SHP77 treated with DMSO at 0.1 percent for 48 hours (cell line): Measurements from ENCODE around the gene CCDC85C.
"Not testable (repeated sequence)": the region's sequence is repeated elsewhere in the genome, so short reads cannot be mapped to it uniquely, and the experiment has no call there.

Source experiments
- DNase-seq: peaks from one replicate; lab custom pipeline; 2025; lab: John Stamatoyannopoulos, UW

CCDC85C gene

GRCh38 chr14:99603471-99604277, at the start of gene CCDC85C:
TSS of gene CCDC85C (minus strand) at chr14:99604207. CDS start at chr14:99603959, 248 bp downstream.
- DNase-seq = no peak

DNA sequence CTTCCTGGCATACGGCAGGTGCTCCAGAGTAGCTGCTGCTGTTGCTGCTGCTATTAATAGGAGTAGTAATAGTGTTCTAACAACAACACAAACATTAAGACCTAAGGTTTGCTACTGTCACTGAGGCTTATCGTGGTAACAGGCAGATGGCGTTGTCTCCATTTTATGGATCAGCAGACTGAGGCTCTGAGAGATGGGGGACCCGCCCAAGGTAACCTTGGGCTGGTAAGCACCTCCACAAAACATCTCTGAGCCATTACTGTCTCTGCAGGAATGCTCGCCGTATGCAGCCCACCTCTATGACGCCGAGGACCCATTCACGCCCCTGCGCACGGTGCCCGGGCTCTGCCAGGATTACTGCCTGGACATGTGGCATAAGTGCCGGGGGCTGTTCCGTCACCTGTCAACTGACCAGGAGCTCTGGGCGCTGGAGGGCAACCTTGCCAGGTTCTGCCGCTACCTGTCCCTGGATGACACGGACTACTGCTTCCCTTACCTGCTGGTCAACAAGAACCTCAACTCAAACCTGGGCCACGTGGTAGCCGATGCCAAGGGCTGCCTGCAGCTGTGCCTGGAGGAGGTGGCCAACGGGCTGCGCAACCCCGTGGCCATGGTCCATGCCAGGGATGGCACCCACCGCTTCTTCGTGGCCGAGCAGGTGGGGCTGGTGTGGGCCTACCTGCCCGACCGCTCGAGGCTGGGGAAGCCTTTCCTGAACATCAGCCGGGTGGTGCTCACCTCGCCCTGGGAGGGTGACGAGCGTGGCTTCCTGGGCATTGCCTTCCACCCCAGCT, 48.1 kb upstream of the CCDC85C start:
- no peak for DNase-seq

- no peak for DNase-seq
These were observed 46.2 kb upstream of the CCDC85C start for GRCh38 chr14:99650189-99650588.

DNA sequence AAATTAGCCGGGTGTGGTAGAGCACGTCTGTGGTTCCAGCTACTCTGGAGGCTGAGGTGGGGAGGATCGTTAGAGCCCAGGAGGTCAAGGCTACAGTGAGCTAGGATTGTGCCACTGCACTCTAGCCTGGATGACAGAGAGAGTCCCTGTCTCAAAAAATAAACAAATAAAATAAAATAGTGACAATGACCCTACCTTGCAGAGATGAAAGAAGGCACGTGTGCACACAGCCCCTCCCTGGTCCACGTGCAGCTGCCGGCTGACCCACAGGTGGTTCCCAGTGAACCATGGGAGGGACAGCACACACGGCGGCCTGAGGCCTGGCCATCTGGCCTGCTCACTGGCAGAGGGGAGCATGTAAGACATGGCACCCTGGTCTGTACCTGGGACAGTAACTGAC, 45.6 kb upstream of the CCDC85C start:
- DNase-seq = no peak

- no peak for DNase-seq
These were observed 45.2 kb upstream of the CCDC85C start for GRCh38 chr14:99649219-99649618.

DNA sequence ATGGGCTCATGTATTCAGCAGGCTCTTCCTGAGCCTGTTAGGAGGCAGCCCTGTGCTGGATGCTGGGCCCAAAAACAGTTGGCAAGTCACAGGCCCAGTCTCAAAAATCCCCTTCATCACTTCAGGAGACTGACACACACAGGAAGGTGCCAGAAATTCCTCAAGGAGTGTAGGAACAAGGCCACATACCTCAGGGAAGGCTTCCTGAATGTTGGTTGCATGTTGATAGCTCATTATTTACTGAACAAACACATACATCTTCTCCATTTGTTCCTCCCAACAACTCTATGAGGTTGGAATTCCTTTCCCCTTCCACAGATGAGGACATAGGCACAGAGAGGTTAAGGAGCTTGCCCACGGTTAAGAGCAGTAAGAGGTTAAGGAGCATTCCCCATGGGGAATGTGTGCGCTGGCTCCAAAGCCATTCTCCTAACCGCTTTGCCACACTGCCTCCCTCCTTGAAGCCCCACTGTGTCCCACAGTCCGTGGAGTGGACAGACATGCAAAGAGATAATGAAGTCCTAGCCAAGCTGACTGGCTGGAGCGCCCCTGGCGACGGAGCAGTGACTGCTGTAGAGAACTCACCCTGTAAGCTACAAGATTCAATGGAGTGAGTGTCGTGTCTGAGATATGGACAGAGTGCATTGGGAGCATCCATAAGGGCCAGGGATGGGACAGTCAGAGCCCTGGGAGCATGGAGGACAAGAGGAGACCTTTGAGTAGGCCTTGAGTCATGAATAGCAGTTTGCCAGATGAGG, 44.2 kb upstream of the CCDC85C start:
- DNase-seq = no peak

GRCh38 chr14:99647411-99647810, 43.4 kb upstream of the CCDC85C start:
- no peak for DNase-seq

GRCh38 chr14:99645545-99646505, 41.8 kb upstream of the CCDC85C start:
- DNase-seq = no peak

DNA sequence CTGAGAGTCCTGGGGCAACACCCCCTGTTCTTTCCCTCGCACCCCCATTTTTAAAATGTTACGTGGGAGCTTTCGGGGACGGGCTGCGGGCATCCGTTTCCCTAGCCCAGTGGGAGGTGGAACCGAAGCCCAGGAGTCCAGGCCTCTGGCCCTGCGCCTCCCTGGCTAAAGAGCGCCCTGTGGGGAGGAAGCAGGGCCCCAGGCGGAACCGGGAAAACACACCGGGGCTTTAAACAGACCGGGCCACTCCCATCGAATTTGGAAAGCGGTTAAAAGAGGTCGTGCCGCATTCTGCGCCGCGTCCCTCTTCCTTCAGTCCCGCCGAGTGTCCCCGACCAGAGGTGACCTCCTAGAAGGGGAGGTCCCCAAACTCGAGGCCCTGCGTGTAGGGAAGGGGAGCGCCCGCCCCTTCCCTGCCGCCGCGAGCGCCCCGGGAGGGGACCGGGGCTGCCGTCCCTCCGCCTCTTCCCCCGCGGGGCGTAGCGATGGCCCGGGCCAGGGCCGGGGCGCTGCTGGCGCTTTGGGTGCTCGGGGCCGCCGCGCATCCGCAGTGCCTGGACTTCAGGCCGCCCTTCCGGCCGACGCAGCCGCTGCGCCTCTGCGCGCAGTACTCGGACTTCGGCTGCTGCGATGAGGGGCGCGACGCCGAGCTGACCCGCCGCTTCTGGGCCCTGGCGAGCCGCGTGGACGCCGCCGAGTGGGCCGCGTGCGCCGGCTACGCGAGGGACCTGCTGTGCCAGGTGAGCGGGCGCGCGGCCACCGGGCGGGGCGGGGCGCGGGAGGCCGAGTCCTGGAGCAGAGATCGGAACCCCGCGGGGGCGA, 40.9 kb upstream of the CCDC85C start, which contains the start of gene HHIPL1:
Gene HHIPL1, plus strand, starts transcription at position 407 of the 822 bp plus-strand sequence. Its CDS starts 79 bp downstream, at position 486.
- no peak for DNase-seq

GRCh38 chr14:99644035-99644587, 40.1 kb upstream of the CCDC85C start:
- no peak for DNase-seq

DNA sequence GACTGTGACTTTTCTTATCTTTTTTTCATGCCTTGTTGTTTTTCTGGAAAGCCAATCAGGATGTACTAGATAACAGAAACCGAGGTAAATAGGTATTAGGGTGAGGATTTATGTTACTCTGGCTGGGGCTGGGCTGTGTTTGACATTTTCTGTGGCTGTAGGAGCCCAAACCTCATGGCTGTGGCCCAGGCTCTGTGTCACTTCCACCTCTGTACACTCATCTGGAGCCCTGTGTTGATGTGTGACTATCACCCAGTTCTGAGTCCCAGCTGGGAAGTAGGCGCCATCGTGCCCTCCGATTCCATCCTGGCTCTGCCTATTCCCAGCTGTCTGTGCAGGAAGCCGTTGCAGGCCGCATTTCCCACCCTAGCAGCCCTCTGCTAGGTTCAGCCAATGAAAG, 39.3 kb upstream of the CCDC85C start:
- no peak for DNase-seq

DNA sequence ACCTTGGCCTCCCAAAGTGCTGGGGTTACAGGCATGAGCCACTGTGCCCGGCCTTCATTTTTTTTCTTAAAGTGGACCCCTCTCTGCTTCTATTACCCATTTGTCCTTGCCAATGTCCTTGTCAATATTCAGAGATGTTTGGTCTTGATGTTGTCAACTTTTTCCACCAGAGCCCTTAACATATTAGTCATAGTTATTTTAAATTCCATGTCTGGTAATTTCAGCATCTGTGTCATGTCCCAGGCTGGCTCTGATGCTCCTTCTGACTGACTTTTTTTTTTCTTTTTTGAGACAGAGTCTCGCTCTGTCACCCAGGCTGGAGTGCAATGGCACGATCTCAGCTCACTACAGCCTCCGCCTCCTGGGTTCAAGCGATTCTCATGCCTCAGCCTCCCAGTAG, 38.8 kb upstream of the CCDC85C start:
- not testable (repeated sequence) for DNase-seq

DNA sequence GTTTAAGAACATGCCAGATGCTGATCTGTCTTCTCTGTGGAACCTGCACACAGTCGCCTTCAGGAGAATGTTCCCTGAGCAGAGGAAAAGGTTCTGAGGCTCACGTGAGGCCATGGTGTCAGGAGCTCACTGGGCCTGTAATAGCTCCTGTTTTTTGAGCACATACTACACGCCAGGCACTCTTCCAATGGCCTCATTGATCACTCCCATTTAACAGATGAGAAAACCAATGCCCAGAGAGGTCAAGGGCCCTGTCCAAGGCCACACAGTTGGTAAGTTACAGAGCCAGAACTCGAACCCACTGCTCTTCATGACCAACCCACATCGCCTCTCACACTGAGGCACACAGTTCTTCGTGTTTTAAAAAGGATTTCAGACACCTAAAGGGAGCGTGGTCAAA, 33.6 kb upstream of the CCDC85C start:
- no peak for DNase-seq

GRCh38 chr14:99636487-99636886, 32.5 kb upstream of the CCDC85C start:
- DNase-seq = no peak

DNA sequence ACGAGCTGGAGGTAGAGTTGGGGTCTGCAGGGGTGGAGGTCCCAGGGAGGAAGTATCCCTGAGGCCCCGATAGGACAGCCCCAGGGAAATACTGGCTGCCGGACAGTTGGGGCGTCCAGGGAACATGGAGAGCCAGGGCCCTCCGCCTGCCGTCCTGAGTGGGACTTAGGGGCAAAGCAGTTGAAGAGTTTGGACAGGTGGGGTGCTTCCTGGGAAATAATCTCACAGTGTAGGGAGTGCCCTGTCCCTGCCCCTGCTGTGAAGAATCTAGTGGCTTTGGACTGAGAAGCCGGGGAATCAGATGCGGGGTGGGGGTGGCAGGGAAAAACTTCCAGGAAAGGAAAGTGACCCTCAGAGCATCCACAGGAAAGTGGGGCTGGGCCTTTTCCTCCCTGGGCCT, 31.1 kb upstream of the CCDC85C start:
- no peak for DNase-seq

DNA sequence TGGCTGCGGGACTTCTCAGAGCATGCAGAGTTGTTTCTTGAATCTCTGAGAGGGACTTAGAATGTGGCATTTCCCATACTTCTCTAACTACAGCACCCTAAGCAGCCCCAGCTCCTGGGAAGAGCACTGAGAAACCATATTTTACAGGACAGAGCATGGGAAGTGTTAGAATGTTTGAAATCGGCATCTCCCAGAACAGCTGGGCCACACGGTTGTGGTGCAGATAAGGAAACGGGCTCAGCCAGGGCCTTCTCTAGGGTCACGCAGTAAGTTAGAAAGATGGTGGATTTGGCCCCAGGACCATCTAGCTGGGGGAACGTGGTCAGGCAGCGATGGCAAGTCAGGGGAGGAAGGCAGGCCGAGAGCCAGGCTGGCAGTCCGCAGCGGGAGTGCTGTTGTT, 30.4 kb upstream of the CCDC85C start:
- no peak for DNase-seq

DNA sequence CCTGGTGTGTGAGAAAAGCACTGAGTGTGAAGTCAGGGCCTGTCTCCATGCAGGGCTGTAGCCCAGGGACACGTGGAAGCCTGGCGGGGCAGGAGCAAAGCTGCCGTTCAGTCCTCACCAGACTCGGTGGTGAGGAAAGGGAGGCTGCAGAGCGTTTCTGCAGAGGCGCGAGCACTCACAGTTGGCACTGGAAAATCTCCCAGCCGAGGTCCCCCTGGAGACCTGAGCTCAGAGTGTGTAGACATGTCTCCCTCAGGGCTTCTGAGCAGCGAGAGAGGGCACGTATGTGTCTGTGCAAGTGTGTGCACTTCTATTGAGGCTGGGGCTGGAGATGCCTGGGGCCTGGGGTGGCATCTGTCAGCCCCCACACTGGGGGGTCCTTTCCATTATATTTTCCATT, 29.9 kb upstream of the CCDC85C start:
- DNase-seq = no peak

DNA sequence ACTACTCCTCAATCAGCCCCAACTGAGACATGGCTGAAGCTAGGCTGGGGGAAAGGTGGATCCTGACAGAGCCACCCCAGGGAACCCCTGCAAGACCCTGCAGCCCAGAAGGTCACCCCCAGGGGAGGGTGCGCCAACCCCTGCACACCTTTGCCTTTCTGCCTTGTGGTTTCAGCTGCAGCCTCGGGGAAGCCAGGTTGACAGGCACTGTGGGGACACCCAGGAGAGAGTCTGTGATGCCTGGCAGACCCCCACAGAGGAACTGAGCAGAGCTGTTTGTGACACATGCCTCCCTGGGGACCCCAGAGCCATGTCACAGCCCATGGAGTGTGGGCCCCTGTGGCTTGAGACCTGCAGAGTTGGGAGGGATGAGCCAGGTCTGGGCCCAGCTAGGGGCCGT, 29.1 kb upstream of the CCDC85C start:
- no peak for DNase-seq

DNA sequence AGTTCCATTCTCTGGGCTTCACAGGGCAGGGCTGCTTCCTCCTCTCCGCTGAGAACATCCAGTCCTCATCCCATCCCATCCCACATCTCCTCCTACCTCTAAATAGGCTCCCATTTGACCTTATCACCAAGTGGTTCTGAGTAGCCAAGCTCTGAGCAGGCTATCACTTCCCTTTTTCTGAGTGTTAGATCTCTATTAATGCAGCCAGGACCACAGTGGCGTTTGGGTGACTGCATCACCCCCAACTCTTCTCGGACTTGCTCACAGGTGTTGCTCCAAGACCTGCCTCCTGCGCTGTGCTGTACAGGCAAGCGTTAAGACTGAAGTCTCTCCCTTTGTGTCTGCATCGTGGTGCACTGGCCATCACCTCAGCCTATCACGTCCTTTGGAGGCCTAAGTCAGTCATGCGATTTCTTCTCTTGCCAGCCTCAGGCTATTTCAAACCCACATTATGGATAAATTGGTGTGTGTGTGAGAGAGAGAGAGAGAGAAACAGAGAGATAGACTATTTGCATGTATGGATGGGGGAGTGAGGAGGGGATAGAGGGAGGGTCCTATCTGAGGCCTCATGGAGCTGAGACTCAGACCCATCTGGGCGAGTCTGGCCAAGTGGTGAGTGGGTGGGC, 28.5 kb upstream of the CCDC85C start:
- DNase-seq = no peak

- no peak for DNase-seq
These were observed 26.2 kb upstream of the CCDC85C start for GRCh38 chr14:99630202-99630601.
